Liver (tissue), 9 donors: Measurements from ENCODE around the gene EFNA3. TPM values are rescaled to one million over a fixed set of nuclear protein-coding genes. Genes with fewer than 3 reads are reported as not detected.
A peak's percentile ranks its signal among the peaks of the same experiment; 100 is the strongest.

Experiments
- DNase-seq: peaks from one replicate; pipeline ENCODE4 v3.0.0-alpha.2; 2017; ENCODE audit warnings: low spot score
- H3K27ac ChIP-seq, 2 donors: one replicate each; pipeline ENCODE4 v1.7.0; 2013; ENCODE audit warnings: inconsistent platforms in 2 of 2, low read length in 2 of 2, control low read depth in 1 of 2, low read depth in 1 of 2, mild to moderate bottlenecking in 1 of 2
- H3K27me3 ChIP-seq, 4 donors: one replicate each; pipeline versions ENCODE4 v1.6.1 to v1.7.0; 2013; ENCODE audit warnings: low read length in 3 of 4, inconsistent platforms in 1 of 4, mild to moderate bottlenecking in 1 of 4, moderate library complexity in 1 of 4; ENCODE audit not compliant: control insufficient read depth in 4 of 4, insufficient read depth in 4 of 4
- H3K36me3 ChIP-seq, 4 donors: one replicate each; pipeline versions ENCODE4 v1.6.1 to v1.7.0; 2013; ENCODE audit warnings: low read length in 3 of 4, mild to moderate bottlenecking in 3 of 4, low read depth in 1 of 4, moderate library complexity in 1 of 4; ENCODE audit not compliant: control insufficient read depth in 4 of 4, insufficient read depth in 3 of 4
- H3K4me1 ChIP-seq, 4 donors: one replicate each; pipeline versions ENCODE4 v1.6.1 to v1.7.0; 2013; ENCODE audit warnings: low read length in 3 of 4, mild to moderate bottlenecking in 3 of 4, moderate library complexity in 1 of 4; ENCODE audit not compliant: control insufficient read depth in 4 of 4, insufficient read depth in 4 of 4
- H3K4me3 ChIP-seq, 3 donors: one replicate each; pipeline versions ENCODE4 v1.6.1 to v1.7.0; 2013; ENCODE audit warnings: low read length in 3 of 3, control low read depth in 1 of 3, low read depth in 1 of 3, mild to moderate bottlenecking in 1 of 3
- H3K9ac ChIP-seq, 2 donors: one replicate each; pipeline ENCODE4 v1.7.0; 2013; ENCODE audit warnings: low read length in 2 of 2, mild to moderate bottlenecking in 2 of 2, moderate library complexity in 2 of 2, control low read depth in 1 of 2, low read depth in 1 of 2
- H3K9me3 ChIP-seq, 4 donors: one replicate each; pipeline versions ENCODE4 v1.6.1 to v1.7.0; 2013; ENCODE audit warnings: low read length in 3 of 4; ENCODE audit not compliant: control insufficient read depth in 4 of 4
- CTCF ChIP-seq: fragments of 150-350 bp; IDR thresholded peaks from 2 replicates; pipeline ENCODE4 v1.5.1; 2017; ENCODE audit warnings: improper control_type of control experiment, low read depth, low read length; ENCODE audit not compliant: missing input control
- EGR1 ChIP-seq, 2 donors: IDR thresholded peaks; 2 replicates each; pipeline ENCODE4 v1.6.1; 2016 to 2018; ENCODE audit warnings: antibody characterized with exemption in 2 of 2, low read depth in 2 of 2
- FOXA1 ChIP-seq: IDR thresholded peaks from 2 replicates; pipeline ENCODE4 v1.6.1; 2016; ENCODE audit warnings: antibody characterized with exemption
- FOXA2 ChIP-seq: IDR thresholded peaks from 2 replicates; pipeline ENCODE4 v1.6.1; 2016; ENCODE audit warnings: antibody characterized with exemption
- GABPA ChIP-seq, 2 donors: IDR thresholded peaks in 1 of 2; conservative IDR thresholded peaks in 1 of 2; 2 replicates each; pipeline ENCODE4 v1.6.1; 2016; ENCODE audit warnings: antibody characterized with exemption in 2 of 2, mild to moderate bottlenecking in 1 of 2, moderate library complexity in 1 of 2
- HNF4A ChIP-seq, 2 donors: conservative IDR thresholded peaks; 2 replicates each; pipeline ENCODE4 v1.6.1; 2016; ENCODE audit warnings: antibody characterized with exemption in 2 of 2, mild to moderate bottlenecking in 2 of 2
- HNF4G ChIP-seq: IDR thresholded peaks from 2 replicates; pipeline ENCODE4 v1.6.1; 2016; ENCODE audit warnings: antibody characterized with exemption
- JUND ChIP-seq, 2 donors: IDR thresholded peaks; 2 replicates each; pipeline ENCODE4 v1.6.1; 2016; ENCODE audit warnings: antibody characterized with exemption in 2 of 2
- MAX ChIP-seq: IDR thresholded peaks from 2 replicates; pipeline ENCODE4 v1.6.1; 2016; ENCODE audit warnings: antibody characterized with exemption
- NR2F2 ChIP-seq: IDR thresholded peaks from 2 replicates; pipeline ENCODE4 v1.6.1; 2016; ENCODE audit warnings: antibody characterized with exemption
- RAD21 ChIP-seq, 2 donors: IDR thresholded peaks; 2 replicates each; pipeline ENCODE4 v1.6.1; 2016; ENCODE audit warnings: antibody characterized with exemption in 2 of 2, mild to moderate bottlenecking in 2 of 2
- RXRA ChIP-seq, 2 donors: IDR thresholded peaks; 2 replicates each; pipeline ENCODE4 v1.6.1; 2017 to 2018; ENCODE audit warnings: antibody characterized with exemption in 2 of 2, mild to moderate bottlenecking in 1 of 2
- SP1 ChIP-seq: IDR thresholded peaks from 2 replicates; pipeline ENCODE4 v1.6.1; 2018; ENCODE audit warnings: antibody characterized with exemption, mild to moderate bottlenecking
- TAF1 ChIP-seq: conservative IDR thresholded peaks from 2 replicates; pipeline ENCODE4 v1.6.1; 2016; ENCODE audit warnings: antibody characterized with exemption, mild to moderate bottlenecking
- YY1 ChIP-seq: IDR thresholded peaks from 2 replicates; pipeline ENCODE4 v1.6.1; 2016; ENCODE audit warnings: antibody characterized with exemption, mild to moderate bottlenecking
- ZBTB33 ChIP-seq: IDR thresholded peaks from 2 replicates; pipeline ENCODE4 v1.6.1; 2016; ENCODE audit warnings: antibody characterized with exemption
- WGBS: extraction: QIAGEN DNeasy Blood & Tissue Kit; methylation state at CpG from one replicate; pipeline ENCODE4 v1.1.7; 2013; 5-methylcytosine and 5-hydroxymethylcytosine counted together
- polyA plus RNA-seq, 2 donors: library from polyadenylated mRNA; stranded (reverse) in 1 of 2; unstranded in 1 of 2; fragments of 200-250 nt in 1 of 2; fragments of >200 nt in 1 of 2; fragmentation: Nextera tagmentation in 1 of 2; extraction: Ambion mirVana in 1 of 2; gene quantifications; one replicate each; pipeline versions ENCODE4 v1.2.1 to v1.2.3, GENCODE V29; 2013 to 2015
- total RNA-seq, 2 donors: library from RNA; depleted of rRNA; stranded (reverse); fragments of >200 nt; gene quantifications; one replicate each; pipeline ENCODE4 v1.2.3, GENCODE V29; 2014
- TF ChIP-seq, protein P1 (sequence below): IDR thresholded peaks from 2 replicates; pipeline ENCODE4 v1.6.1; 2016; ENCODE audit warnings: antibody characterized with exemption
- donor health status: healthy.
- donor health status: healthy.
- donor health status: healthy.
- donor health status: healthy.
- donor health status: healthy.

The EFNA3 gene
- total and polyA plus RNA-seq, 4 donors = 0.47 to 3.7 (median 1.1) TPM

DNA sequence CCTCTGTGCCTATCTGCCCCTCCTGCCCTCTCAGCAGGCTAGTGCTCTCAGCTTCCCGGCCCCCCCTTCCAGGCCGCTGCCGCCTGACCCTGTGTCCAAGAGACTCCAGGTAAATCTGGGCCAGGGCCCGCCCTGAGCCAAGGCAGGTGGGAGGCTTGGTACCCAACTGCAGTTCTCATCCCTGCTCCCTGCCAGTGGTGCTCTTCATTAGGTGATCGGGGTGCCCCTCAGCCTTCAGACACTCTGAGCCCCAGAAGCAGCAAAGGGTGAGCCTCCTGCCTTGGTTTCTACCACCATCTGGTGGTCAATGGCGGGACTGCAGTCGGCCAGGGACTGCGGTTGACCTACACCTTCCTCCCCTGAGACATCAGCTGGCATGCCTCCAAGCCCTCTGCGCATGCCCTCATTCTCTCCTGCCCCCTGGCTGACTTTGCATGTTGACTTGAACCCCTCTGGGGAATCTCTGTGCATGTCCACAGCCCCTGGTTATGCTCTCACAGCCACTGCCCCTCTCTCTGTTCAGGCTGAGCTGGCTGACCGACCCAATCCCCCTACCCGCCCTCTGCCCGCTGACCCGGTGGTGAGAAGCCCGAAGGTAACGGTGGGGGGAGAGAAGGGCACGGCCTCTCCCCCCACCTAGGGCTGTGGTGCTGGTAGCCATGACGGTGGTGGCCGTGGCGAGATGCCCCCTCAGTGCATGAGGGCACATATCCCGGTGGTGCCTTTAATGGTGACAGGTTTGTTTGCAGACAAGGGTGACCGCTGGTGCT lies 17.1 kb upstream of the EFNA3 start:
- H3K9ac ChIP-seq = no peak overlapping the region

DNA sequence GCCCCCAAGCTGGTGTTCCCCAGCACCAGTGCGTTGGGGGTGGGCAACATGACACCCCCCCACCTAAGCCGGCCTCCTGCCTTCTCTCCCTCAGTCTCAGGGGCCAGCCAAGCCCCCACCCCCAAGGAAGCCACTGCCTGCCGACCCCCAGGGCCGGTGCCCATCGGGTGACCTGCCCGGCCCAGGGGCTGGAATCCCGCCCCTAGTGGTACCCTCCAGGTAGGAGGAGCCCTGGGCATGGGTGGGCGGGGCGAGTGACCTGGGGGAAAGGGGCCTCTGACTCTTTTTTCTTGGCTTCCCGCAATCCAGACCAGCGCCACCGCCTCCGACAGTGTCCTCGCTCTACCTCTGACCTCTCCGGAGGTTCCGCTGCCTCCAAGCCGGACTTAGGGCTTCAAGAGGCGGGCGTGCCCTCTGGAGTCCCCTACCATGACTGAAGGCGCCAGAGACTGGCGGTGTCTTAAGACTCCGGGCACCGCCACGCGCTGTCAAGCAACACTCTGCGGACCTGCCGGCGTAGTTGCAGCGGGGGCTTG lies 16.4 kb upstream of the EFNA3 start:
- no peak for DNase-seq
- no peaks in the 10 kb centered on the region for H3K9me3 ChIP-seq
- WGBS = 40% methylated on average over 29 of the region's 29 CpGs
- H3K36me3 ChIP-seq = peaks cover 0 to 11% (median 8%) of the 10 kb centered on the region in 4 donors
- H3K4me1 ChIP-seq = peaks cover 7 to 36% (median 30%) of the 10 kb centered on the region in 4 donors
- no peaks in the 10 kb centered on the region for H3K27me3 ChIP-seq
- H3K27ac ChIP-seq = no peak overlapping the region
- H3K4me3 ChIP-seq = no peak overlapping the region
- H3K9ac ChIP-seq = no peak overlapping the region
- no peak for TF ChIP-seq JUND (IDR thresholded peaks at IDR 0.05)
- TF ChIP-seq SP1 = no peak
- no peak for TF ChIP-seq ZBTB33
- TF ChIP-seq HNF4G = no peak
- no peak for TF ChIP-seq HNF4A (conservative IDR thresholded peaks at IDR 0.05)
- no peak for TF ChIP-seq MAX
- TF ChIP-seq TAF1 = no peak
- TF ChIP-seq FOXA2 = no peak
- TF ChIP-seq YY1 = no peak
- TF ChIP-seq CTCF = no peak
- TF ChIP-seq NR2F2 = no peak
- TF ChIP-seq FOXA1 = no peak
- TF ChIP-seq EGR1 (IDR thresholded peaks at IDR 0.05; ENCODE audit: low read depth in 2 of 2) = no peak
- no peak for TF ChIP-seq RXRA (IDR thresholded peaks at IDR 0.05)
- TF ChIP-seq, protein P1, sequence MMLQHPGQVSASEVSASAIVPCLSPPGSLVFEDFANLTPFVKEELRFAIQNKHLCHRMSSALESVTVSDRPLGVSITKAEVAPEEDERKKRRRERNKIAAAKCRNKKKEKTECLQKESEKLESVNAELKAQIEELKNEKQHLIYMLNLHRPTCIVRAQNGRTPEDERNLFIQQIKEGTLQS = no peak
- TF ChIP-seq GABPA (IDR thresholded peaks at IDR 0.05 in 1 of 2, conservative IDR thresholded peaks at IDR 0.05 in 1 of 2) = no peak
- TF ChIP-seq RAD21 (IDR thresholded peaks at IDR 0.05) = no peak

More for the DNA sequence above, 17.1 kb upstream of the EFNA3 start:
- Histone ChIP-seq H3K4me1 (peaks cover 7 to 36% (median 30%) of the 10 kb centered on the region in 4 donors), H3K36me3 (peaks cover 0 to 13% (median 9%) of the 10 kb centered on the region in 4 donors), H3K27ac (no peak overlapping the region), H3K27me3 (no peaks in the 10 kb centered on the region), H3K4me3 (no peak overlapping the region), H3K9me3 (no peaks in the 10 kb centered on the region)
- WGBS = 32% methylated on average over 21 of the region's 21 CpGs
- TF ChIP-seq CTCF (peak; percentile 99), JUND (IDR thresholded peaks at IDR 0.05) (no peak), GABPA (IDR thresholded peaks at IDR 0.05 in 1 of 2, conservative IDR thresholded peaks at IDR 0.05 in 1 of 2) (no peak), HNF4A (conservative IDR thresholded peaks at IDR 0.05) (peak in 1 of 2 donors; percentile 15), EGR1 (IDR thresholded peaks at IDR 0.05; ENCODE audit: low read depth in 2 of 2) (no peak), YY1 (no peak), RAD21 (IDR thresholded peaks at IDR 0.05) (peak; percentile 97 to 98), FOXA2 (no peak), TAF1 (no peak), HNF4G (no peak), RXRA (IDR thresholded peaks at IDR 0.05) (no peak), MAX (no peak)
- peak; percentile 98 for DNase-seq
